ENCODE data around the gene MARCHF7. TPM values are rescaled to one million over a fixed set of nuclear protein-coding genes. Genes with fewer than 3 reads are reported as not detected.

Gene MARCHF7
- total RNA-seq, 2 donors from 2014 or later, result 70.6 to 79.5 TPM

GRCh38 chr2:159725713-159726112 lies 13.4 kb downstream of the MARCHF7 start:
- Histone ChIP-seq H3K4me1 (peaks cover 0 to 53% of the 10 kb centered on the region in 2 donors), H3K4me3 (no peak overlapping the region), H3K27me3 (no peaks in the 10 kb centered on the region), H3K9me3 (no peaks in the 10 kb centered on the region), H3K36me3 (peaks cover 2% of the 10 kb centered on the region), H3K27ac (peak overlapping the region; percentile 32 to 65)
- TF ChIP-seq CTCF (IDR thresholded peaks at IDR 0.05), result no peak
- DNase-seq (ENCODE audit: low spot score), result no peak

GRCh38 chr2:159728629-159729028 lies 16.3 kb downstream of the MARCHF7 start:
- Histone ChIP-seq H3K4me3 (no peak overlapping the region), H3K36me3 (peaks cover 18% of the 10 kb centered on the region), H3K9me3 (no peaks in the 10 kb centered on the region), H3K27me3 (no peaks in the 10 kb centered on the region), H3K4me1 (peaks cover 0 to 25% of the 10 kb centered on the region in 2 donors), H3K27ac (no peak overlapping the region)
- no peak for TF ChIP-seq CTCF (IDR thresholded peaks at IDR 0.05)
- DNase-seq (ENCODE audit: low spot score), result no peak

- Histone ChIP-seq H3K9me3 (no peaks in the 10 kb centered on the region), H3K27ac (no peak overlapping the region), H3K36me3 (peaks cover 53% of the 10 kb centered on the region), H3K4me3 (no peak overlapping the region), H3K27me3 (no peaks in the 10 kb centered on the region), H3K4me1 (peaks cover 0 to 14% of the 10 kb centered on the region in 2 donors)
- no peak for DNase-seq (ENCODE audit: low spot score)
- no peak for TF ChIP-seq CTCF (IDR thresholded peaks at IDR 0.05)
Observed at GRCh38 chr2:159735648-159736047, 23.3 kb downstream of the MARCHF7 start.

GRCh38 chr2:159736048-159736447 lies 23.7 kb downstream of the MARCHF7 start:
- Histone ChIP-seq H3K27me3 (no peaks in the 10 kb centered on the region), H3K9me3 (no peaks in the 10 kb centered on the region), H3K4me3 (no peak overlapping the region), H3K4me1 (peaks cover 0 to 14% of the 10 kb centered on the region in 2 donors), H3K27ac (no peak overlapping the region), H3K36me3 (peaks cover 49% of the 10 kb centered on the region)
- DNase-seq (ENCODE audit: low spot score), result no peak
- TF ChIP-seq CTCF (IDR thresholded peaks at IDR 0.05), result no peak

DNA sequence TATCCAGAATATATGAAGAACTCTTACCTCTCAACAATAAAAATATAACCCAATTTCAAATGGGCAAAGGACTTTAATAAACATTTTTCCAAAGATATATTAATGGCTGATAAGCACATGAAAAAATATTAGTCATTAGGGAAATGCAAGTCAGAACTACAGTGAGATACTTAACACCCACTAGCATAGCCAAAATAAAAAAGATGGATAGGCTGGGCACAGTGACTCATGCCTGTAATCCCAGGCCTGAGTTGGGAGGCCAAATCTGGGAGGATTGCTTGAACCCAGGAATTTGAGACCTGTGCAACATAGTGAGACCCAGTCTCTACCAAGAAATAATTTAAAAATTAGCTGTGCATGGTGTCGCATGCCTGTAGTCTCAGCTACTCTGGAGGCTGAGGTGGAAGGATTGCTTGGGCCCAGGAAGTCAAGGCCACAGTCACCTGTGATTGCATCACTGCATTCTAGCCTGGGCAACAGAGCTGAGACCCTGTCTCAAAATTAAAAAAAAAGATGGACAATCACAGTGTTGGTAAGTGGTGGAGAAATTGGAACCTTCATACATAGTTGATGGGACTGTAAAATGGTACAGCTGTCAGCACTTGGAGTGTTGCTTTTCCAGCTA lies 25.1 kb downstream of the MARCHF7 start:
- peak overlapping the region in 1 of 2 donors; percentile 37 for H3K27ac ChIP-seq

More for the DNA sequence above, 25.1 kb downstream of the MARCHF7 start:
- no peak overlapping the region for H3K4me3 ChIP-seq
- no peaks in the 10 kb centered on the region for H3K9me3 ChIP-seq
- no peak for DNase-seq (ENCODE audit: low spot score)
- H3K36me3 ChIP-seq, result peaks cover 46% of the 10 kb centered on the region
- peaks cover 0 to 14% of the 10 kb centered on the region in 2 donors for H3K4me1 ChIP-seq
- TF ChIP-seq CTCF (IDR thresholded peaks at IDR 0.05), result no peak
- H3K27me3 ChIP-seq, result no peaks in the 10 kb centered on the region
